Ectodermal cell (in vitro differentiated cells): Measurements from ENCODE around the gene GPC6.

ENCODE experiments used
- H3K27ac ChIP-seq: 2 replicates; pipeline ENCODE4 v1.7.0; 2013; ENCODE audit warnings: mild to moderate bottlenecking, low read depth, low read length; ENCODE audit not compliant: insufficient read depth, poor library complexity, severe bottlenecking
- H3K27me3 ChIP-seq: 2 replicates; pipeline ENCODE4 v1.7.0; 2013; ENCODE audit warnings: mild to moderate bottlenecking, low read length; ENCODE audit not compliant: insufficient read depth, control insufficient read depth, poor library complexity, severe bottlenecking
- H3K36me3 ChIP-seq: one replicate; pipeline ENCODE4 v1.7.0; 2013; ENCODE audit warnings: low read length; ENCODE audit not compliant: control insufficient read depth, insufficient read depth
- H3K4me1 ChIP-seq: one replicate; pipeline ENCODE4 v1.7.0; 2013; ENCODE audit warnings: low read length; ENCODE audit not compliant: control insufficient read depth, insufficient read depth
- H3K4me3 ChIP-seq: 2 replicates; pipeline ENCODE4 v1.7.0; 2013; ENCODE audit warnings: low read depth, low read length, control low read depth; ENCODE audit not compliant: insufficient read depth
- H3K9me3 ChIP-seq: 2 replicates; pipeline ENCODE4 v1.7.0; 2013; ENCODE audit warnings: mild to moderate bottlenecking, low read length, moderate library complexity; ENCODE audit not compliant: control insufficient read depth
- WGBS, 2 experiments: methylation state at CpG; one replicate each; pipeline ENCODE4 v1.1.7; 2013; ENCODE audit warnings: missing lambda C conversion rate in 2 of 2; 5-methylcytosine and 5-hydroxymethylcytosine counted together

The GPC6 gene

GRCh38 chr13:93767180-93767916 is 540.7 kb downstream of the GPC6 start:
- H3K27ac ChIP-seq: no peak overlapping the region
- no peaks in the 10 kb centered on the region for H3K9me3 ChIP-seq
- no peaks in the 10 kb centered on the region for H3K27me3 ChIP-seq
- 82 to 85% methylated on average over 10 of the region's 10 CpGs for WGBS, 2 experiments
- no peaks in the 10 kb centered on the region for H3K36me3 ChIP-seq
- H3K4me1 ChIP-seq: peaks cover 10% of the 10 kb centered on the region
- H3K4me3 ChIP-seq: no peak overlapping the region

- Histone ChIP-seq H3K27ac (no peak overlapping the region), H3K27me3 (no peaks in the 10 kb centered on the region), H3K4me3 (no peak overlapping the region), H3K4me1 (peaks cover 10% of the 10 kb centered on the region), H3K36me3 (no peaks in the 10 kb centered on the region), H3K9me3 (no peaks in the 10 kb centered on the region)
- WGBS, 2 experiments: 92 to 94% methylated on average over 4 of the region's 4 CpGs
Measured at GRCh38 chr13:93767917-93768409, 541.4 kb downstream of the GPC6 start.

GRCh38 chr13:93769101-93769500 is 542.5 kb downstream of the GPC6 start:
- no peaks in the 10 kb centered on the region for H3K36me3 ChIP-seq
- peaks cover 10% of the 10 kb centered on the region for H3K4me1 ChIP-seq
- 84 to 93% methylated on average over 3 of the region's 3 CpGs for WGBS, 2 experiments
- no peaks in the 10 kb centered on the region for H3K27me3 ChIP-seq
- no peaks in the 10 kb centered on the region for H3K9me3 ChIP-seq
- no peak overlapping the region for H3K27ac ChIP-seq
- no peak overlapping the region for H3K4me3 ChIP-seq

- H3K4me1 ChIP-seq: peaks cover 10% of the 10 kb centered on the region
- H3K36me3 ChIP-seq: no peaks in the 10 kb centered on the region
- H3K27me3 ChIP-seq: no peaks in the 10 kb centered on the region
- WGBS, 2 experiments: 97 to 100% methylated on average over 1 of the region's 1 CpG
- H3K9me3 ChIP-seq: no peaks in the 10 kb centered on the region
- no peak overlapping the region for H3K27ac ChIP-seq
- H3K4me3 ChIP-seq: no peak overlapping the region
Measured at GRCh38 chr13:93769607-93770006, 543.0 kb downstream of the GPC6 start.

GRCh38 chr13:93771227-93771626 is 544.6 kb downstream of the GPC6 start:
- Histone ChIP-seq H3K4me1 (peaks cover 10% of the 10 kb centered on the region), H3K27ac (peak overlapping the region; percentile 30), H3K36me3 (no peaks in the 10 kb centered on the region), H3K4me3 (no peak overlapping the region), H3K9me3 (no peaks in the 10 kb centered on the region), H3K27me3 (no peaks in the 10 kb centered on the region)
- 27 to 34% methylated on average over 8 of the region's 8 CpGs for whole genome bisulfite sequencing, 2 experiments

GRCh38 chr13:93771782-93772181 is 545.2 kb downstream of the GPC6 start:
- Histone ChIP-seq H3K27me3 (no peaks in the 10 kb centered on the region), H3K4me3 (no peak overlapping the region), H3K27ac (no peak overlapping the region), H3K9me3 (no peaks in the 10 kb centered on the region), H3K36me3 (no peaks in the 10 kb centered on the region), H3K4me1 (peaks cover 10% of the 10 kb centered on the region)
- 77 to 100% methylated on average over 1 of the region's 1 CpG for WGBS, 2 experiments

- Histone ChIP-seq H3K9me3 (no peaks in the 10 kb centered on the region), H3K4me1 (peaks cover 10% of the 10 kb centered on the region), H3K27me3 (no peaks in the 10 kb centered on the region), H3K27ac (no peak overlapping the region), H3K36me3 (no peaks in the 10 kb centered on the region), H3K4me3 (no peak overlapping the region)
- WGBS, 2 experiments: 94 to 100% methylated on average over 1 to 2 of the region's 2 CpGs
Measured at GRCh38 chr13:93774506-93774905, 547.9 kb downstream of the GPC6 start.

GRCh38 chr13:93775027-93775426 is 548.4 kb downstream of the GPC6 start:
- no peaks in the 10 kb centered on the region for H3K36me3 ChIP-seq
- H3K4me3 ChIP-seq: no peak overlapping the region
- H3K27ac ChIP-seq: no peak overlapping the region

GRCh38 chr13:93775507-93776108 is 549.0 kb downstream of the GPC6 start:
- WGBS, 2 experiments: 91 to 95% methylated on average over 6 to 8 of the region's 8 CpGs
- Histone ChIP-seq H3K9me3 (no peaks in the 10 kb centered on the region), H3K4me1 (peaks cover 8% of the 10 kb centered on the region), H3K27me3 (no peaks in the 10 kb centered on the region), H3K27ac (no peak overlapping the region), H3K4me3 (no peak overlapping the region), H3K36me3 (no peaks in the 10 kb centered on the region)

More at GRCh38 chr13:93775027-93775426, 548.4 kb downstream of the GPC6 start:
- WGBS, 2 experiments: 89 to 96% methylated on average over 3 to 4 of the region's 4 CpGs
- Histone ChIP-seq H3K9me3 (no peaks in the 10 kb centered on the region), H3K4me1 (peaks cover 10% of the 10 kb centered on the region), H3K27me3 (no peaks in the 10 kb centered on the region)

GRCh38 chr13:93776936-93777335 is 550.3 kb downstream of the GPC6 start:
- Histone ChIP-seq H3K27ac (no peak overlapping the region), H3K4me1 (no peaks in the 10 kb centered on the region), H3K4me3 (no peak overlapping the region), H3K36me3 (no peaks in the 10 kb centered on the region), H3K27me3 (no peaks in the 10 kb centered on the region), H3K9me3 (no peaks in the 10 kb centered on the region)
- 93 to 95% methylated on average over 4 to 5 of the region's 5 CpGs for WGBS, 2 experiments
